ENCODE results near the gene IGSF3.
"Not testable (repeated sequence)": the region's sequence is repeated elsewhere in the genome, so short reads cannot be mapped to it uniquely, and the experiment has no call there.

IGSF3 gene

DNA sequence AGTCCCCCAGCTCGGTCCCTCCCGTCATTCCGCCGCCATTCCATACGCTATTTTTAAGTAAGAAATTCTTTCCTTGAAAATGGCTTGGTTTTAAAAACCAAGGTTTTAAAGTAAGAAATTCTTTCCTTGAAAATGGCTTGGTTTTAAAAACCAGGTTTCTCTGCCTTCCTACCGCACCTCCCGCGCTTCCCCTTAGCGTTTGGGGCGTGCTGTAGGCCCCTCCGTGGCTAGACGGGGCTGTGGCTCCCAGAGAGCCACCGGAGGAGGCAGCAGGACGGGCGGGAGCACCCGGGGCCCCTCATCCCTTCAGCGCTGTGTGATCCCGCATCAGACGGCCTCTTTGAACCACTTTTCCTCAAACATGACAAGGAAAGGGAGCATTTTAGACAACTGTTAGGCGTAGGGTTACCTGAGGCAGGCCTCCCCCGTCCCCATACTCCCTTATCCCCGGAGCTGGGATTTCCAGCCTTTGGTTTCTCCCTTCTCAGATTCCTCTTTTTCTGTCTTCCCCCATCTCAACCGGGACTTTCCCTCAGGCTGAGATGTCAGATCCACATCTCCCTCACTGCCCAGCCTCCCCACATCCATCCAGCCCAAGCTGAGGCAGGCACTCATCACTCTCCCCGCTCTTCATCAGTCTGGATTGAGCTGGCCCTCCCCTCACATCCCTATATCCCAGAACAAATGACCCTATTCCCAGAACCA, 96.2 kb downstream of the IGSF3 start:
- no peak for DNase-seq

- DNase-seq, result peak; percentile 70
Measured at GRCh38 chr1:116570358-116571214, 96.9 kb downstream of the IGSF3 start, which contains the start of gene CD58. Gene CD58, minus strand, starts transcription at chr1:116571026. Its CDS starts 54 bp downstream, at chr1:116570972.

DNA sequence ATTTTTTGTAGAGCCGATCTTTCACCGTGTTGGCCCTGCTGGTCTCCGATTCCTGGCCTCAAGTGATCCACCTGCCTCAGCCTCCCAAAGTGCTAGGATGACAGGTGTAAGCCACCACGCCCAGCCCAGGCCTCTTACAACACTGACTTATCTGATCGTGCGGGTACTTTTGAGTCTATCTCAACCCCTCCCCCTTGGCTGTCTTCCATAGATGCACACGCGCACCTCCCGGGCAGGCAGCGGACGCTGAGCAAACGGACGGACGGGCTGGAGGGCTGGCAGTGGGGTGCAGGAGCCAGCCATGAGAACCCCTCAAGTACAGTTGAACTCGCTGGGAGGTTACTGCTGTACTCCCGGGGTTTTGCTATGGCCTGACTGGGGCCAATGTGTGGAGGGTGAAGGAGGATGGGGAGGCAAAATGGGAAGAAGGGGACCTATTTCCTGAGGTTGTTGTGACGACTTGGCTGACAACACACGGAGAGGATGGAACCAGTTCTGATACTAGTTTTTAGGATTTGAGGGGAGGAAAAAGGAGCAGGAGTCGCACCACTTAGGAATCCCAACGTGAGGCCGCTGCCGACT, 97.7 kb downstream of the IGSF3 start:
- no peak for DNase-seq

DNA sequence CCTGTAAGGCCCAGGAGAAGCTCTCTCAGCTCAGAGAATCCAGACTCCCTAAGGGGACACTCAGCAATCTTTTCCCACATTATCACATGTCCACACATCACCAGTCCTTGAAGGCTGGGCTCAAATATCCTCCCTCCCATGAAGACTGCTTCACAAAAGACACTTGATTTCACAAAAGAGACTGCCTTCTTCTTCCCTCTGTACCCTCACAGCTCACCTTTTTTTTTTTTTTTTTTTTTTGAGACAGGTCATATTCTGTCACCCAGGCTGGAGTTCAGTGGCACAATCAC, 98.2 kb downstream of the IGSF3 start:
- DNase-seq, result no peak

DNA sequence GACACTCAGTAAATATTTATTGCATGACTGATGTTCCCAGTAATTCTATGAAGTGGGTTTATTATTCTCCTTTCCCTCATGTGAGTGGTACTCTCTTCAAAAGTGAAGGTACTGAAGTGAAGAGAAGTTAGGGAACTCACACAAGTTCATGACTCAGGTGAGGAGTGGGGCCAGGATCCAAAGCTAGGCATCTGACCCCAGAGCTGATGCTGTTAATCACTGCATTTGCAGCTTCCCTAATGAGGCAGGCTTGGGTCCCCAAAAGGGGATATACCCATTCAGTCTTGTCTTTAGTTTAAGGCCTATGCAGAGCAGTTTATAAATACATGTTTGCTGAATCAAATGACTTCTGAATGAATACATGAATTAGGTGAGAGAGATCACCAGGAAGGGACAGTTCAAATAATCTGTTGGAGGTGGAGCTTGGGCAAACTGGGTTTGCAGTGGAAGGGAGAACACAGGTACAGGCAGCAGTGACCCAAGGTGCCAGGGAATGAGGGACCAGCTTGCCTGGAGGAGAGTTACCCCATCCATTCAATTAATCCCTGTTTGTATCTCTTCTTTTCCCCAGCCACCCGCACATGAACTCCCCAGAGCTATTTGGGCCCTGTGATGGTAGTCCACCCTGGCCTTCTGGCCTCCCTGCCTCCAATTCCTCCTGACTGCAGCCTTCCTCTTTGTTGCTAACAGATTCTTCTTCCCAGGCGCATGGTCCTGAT, 98.7 kb downstream of the IGSF3 start:
- DNase-seq, result no peak

- no peak for DNase-seq
Measured at GRCh38 chr1:116567790-116568661, 99.5 kb downstream of the IGSF3 start.

GRCh38 chr1:116565222-116565621, 102.3 kb downstream of the IGSF3 start:
- DNase-seq, result no peak

DNA sequence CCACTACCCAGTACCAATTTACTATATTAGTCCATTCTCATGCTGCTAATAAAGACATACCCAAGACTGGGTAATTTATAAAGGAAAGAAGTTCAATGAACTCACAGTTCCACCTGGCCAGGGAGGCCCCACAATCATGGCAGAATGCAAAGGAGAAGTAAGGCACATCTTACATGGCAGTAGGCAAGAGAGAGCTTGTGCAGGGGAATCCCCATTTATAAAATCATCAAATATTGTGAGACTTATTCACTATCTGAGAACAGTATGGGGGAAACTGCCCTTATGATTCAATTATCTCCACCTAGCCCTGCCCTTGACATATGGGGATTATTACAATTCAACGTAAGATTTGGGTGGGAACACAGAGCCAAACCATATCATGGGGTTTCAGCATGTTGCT, 103.1 kb downstream of the IGSF3 start:
- no peak for DNase-seq

DNA sequence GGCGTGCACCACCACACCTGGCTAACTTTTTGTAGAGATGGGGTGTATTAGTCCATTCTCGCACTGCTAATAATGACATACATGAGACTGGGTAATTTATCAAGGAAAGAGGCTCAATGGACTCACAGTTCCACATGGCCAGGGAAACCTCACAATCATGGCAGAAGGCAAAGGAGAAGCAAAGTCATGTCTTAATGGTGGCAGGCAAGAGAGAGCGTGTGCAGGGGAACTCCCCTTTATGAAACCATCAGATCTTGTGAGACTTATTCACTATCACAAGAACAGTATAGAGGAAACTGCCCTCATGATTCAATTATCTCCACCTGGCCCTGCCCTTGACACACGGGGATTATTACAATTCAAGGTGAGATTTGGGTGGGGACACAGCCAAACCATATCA, 105.1 kb downstream of the IGSF3 start:
- not testable (repeated sequence) for DNase-seq

DNA sequence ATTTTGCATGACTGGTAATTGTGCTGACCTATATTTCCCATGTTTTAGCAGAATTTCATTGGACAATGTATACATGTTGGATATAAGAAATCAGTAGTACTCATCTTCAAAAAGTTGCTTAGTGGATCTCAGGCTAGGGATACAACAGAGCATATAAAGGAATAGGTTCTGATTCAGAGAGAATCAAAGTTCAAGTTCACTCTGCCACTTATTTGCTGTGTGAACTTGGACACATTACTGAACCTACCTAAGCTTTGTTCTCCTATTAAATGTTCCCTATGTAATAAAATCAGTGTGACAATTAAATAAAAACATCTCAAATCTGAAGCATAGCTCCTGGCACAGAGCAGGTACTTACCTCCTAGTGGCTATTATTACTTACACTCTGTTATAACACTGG, 106.0 kb downstream of the IGSF3 start:
- no peak for DNase-seq

GRCh38 chr1:116560704-116561490, 106.6 kb downstream of the IGSF3 start:
- DNase-seq, result no peak

DNA sequence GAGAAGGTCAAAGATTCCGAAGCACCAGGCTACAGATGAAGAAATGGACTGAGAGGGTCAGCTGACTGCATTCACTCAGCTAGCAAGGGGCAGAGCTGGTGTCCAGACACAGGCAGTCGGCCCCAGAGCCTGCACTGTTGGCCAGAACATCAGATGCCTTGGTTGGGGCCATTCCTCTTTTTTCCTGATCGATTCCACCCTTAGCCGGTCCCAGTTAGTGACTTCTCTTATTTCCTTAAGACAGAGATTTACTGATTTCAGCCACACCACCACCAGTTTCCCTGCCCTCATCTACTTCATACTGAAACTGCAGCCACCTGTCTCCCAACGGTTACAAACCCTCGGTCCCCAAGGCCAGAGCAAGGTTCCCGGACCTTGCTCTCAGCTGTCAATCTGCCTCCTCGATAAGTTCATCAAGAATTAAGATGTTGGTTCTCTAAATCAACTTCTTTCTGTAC, 108.2 kb downstream of the IGSF3 start:
- DNase-seq, result no peak

DNA sequence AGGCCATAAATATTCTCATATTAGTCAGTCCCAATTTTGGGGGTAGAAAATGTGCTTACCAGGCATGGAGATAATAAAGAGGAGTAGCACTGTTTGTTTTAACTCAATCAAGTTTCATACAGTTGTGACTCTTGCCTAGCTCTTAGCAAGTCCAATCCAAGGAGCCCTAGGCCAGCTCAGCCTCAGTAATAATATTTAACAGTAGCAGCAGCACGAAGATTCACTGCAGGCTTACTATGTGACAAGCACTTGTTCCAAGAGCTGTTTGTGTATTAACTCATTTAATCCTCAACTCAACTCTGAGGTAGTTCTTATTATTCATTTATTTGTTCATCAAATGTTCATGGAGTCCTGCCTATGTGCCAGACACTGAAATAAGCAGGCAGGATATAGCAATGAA, 109.0 kb downstream of the IGSF3 start:
- DNase-seq, result no peak

DNA sequence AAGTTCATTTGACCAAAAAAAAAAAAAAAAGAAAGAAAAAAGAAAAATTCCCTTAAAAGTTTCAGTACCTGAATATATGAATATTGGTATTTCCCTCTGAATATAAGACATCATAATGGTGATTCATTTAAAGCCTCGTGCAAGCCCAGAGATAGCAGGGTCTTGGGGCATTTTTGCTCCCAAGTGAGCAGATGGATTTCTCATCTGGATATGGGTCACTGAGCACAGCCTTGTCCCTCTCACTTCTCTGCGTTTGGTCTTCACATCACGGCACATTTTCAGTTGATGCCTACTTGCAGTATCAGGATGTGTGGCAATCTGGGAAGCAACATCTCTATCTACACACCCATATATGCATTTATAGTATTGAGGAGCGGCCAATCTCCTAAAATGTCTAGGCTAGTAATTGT, 109.4 kb downstream of the IGSF3 start:
- DNase-seq, result no peak

DNA sequence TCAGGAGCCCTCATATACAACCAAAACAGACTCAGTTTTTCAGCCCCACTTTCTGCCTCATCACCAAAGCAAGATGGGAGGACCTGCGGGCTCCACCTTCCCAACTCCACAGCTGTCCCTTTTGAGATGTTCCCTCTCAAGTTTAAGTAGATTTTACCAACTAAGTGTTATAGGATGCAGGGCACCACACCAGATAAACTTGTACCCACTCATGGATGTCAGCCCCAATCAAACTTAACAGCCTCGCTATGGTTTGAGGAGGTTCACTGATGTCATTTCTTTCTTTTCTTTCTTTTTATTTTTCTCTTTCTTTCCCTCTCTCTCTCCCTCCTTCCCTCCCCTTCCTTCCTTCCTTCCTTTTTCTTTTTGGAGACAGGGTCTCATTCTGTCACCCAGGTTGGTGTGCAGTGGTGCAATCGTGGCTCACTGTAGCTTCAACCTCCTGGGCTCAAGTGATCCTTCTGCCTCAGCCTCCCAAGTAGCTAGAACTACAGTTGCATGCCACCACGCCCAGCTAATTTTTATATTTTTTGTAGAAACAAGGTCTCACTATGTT, 110.1 kb downstream of the IGSF3 start:
- no peak for DNase-seq

- DNase-seq, result peak; percentile 23
Measured at GRCh38 chr1:116556289-116557006, 111.1 kb downstream of the IGSF3 start.

- DNase-seq, result no peak
Measured at GRCh38 chr1:116554924-116555323, 112.6 kb downstream of the IGSF3 start.

DNA sequence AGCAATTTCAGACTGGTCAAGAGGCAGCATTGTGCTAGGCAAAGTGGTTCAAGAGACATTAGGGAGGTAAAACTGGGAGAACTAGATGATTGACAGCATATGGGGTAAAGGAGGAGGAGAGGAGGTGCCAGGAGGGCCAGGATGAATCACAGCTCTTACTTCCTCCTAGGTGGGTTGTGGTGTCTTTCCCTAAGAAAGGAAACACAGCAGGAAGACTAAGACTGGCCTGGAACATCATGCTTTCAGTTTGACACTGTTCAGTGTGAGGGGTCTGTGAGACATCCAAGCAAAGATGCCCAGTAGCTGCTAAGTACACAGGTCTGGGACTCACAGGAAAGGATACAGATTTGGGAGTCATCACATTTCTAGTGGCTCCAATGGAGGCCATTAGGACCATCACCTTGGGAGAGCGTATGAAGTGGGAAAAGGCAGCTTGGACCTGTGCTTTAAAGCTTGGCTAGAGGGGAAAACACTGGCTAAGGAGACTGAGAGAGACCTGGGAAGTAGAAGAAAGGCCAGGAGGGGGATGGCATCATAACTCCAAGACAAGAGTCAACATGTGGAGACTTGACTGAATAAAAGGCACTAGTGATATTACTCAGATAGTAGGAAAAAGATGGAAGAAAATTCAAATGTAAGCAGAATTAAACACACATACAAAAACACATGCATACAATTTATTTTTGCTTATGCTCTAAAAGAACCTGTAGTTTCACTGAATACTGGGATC, 114.0 kb downstream of the IGSF3 start:
- DNase-seq, result no peak

DNA sequence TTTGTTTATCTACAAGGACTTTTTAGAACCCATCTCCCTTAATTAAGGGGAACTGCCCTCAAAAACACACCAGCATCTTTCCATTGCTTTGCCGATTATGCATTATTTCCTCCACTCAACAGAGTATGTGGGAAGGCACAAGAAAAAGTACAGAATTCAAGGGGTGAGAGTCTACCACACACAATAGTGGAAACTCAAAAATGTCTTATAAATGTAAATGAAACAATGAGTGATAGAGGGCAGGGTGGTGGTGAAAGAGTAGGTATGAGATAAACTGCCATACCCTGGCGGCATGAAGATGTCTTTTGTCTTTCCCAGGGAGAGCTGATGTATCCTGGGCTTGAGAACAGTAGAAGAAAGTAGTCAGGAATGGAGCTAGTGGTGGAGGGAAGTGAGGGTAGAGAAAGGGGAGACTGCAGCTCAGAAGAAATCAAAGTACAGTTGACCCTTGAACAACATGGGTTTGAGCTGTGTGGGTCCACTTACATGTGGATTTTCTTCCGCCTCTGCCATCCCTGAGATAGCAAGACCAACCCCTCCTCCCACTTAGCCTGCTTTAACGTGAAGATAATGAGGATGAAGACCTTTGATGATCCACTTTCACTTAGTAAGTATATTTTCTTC, 121.1 kb downstream of the IGSF3 start:
- no peak for DNase-seq

Measured in kidney glomerular epithelial cell (primary cell).